Stomach (tissue), 9 donors: ENCODE results near the gene LHX1. TPM values are rescaled to one million over a fixed set of nuclear protein-coding genes. Genes with fewer than 3 reads are reported as not detected.

Experiments
- DNase-seq, 2 donors: peaks; one replicate each; pipeline versions ENCODE4 v3.0.0 to v3.0.0-alpha.2; 2013 to 2019
- H3K27ac ChIP-seq, 5 donors: fragments of 200-600 bp in 4 of 5; sonication (generic) in 4 of 5; one replicate each; pipeline ENCODE4 v1.5.1; 2013 to 2019; ENCODE audit warnings: mild to moderate bottlenecking in 1 of 5, moderate library complexity in 1 of 5
- H3K27me3 ChIP-seq, 3 donors: fragments of 200-600 bp; sonication (generic); one replicate each; pipeline ENCODE4 v1.5.1; 2017 to 2019; ENCODE audit warnings: mixed run types in 1 of 3
- H3K36me3 ChIP-seq, 4 donors: fragments of 200-600 bp; sonication (generic); 1 replicate in 3 of 4; 2 replicates in 1 of 4; pipeline ENCODE4 v1.5.1; 2016 to 2019
- H3K4me1 ChIP-seq, 4 donors: fragments of 200-600 bp; sonication (generic); one replicate each; pipeline ENCODE4 v1.5.1; 2016 to 2019
- H3K4me3 ChIP-seq, 4 donors: fragments of 200-600 bp; sonication (generic) in 3 of 4; one replicate each; pipeline ENCODE4 v1.5.1; 2016 to 2019; ENCODE audit warnings: mild to moderate bottlenecking in 1 of 4
- H3K9me3 ChIP-seq, 4 donors: fragments of 200-600 bp; sonication (generic); one replicate each; pipeline ENCODE4 v1.5.1; 2016 to 2019
- CTCF ChIP-seq, 7 experiments: fragments of 450-650 bp in 4 of 7; fragments of 200-600 bp in 3 of 7; sonication (generic) in 3 of 7; IDR thresholded peaks; one replicate each; pipeline ENCODE4 v1.5.1; 2016 to 2019; ENCODE audit warnings: antibody characterized with exemption in 7 of 7, control low read depth in 2 of 7, mild to moderate bottlenecking in 1 of 7
- EP300 ChIP-seq: sonication (generic); formaldehyde crosslinking; IDR thresholded peaks from one replicate; pipeline ENCODE4 v1.6.1; 2017; ENCODE audit warnings: antibody characterized with exemption
- POLR2A ChIP-seq, 4 donors: fragments of 450-650 bp; IDR thresholded peaks; one replicate each; pipeline ENCODE4 v1.6.1; 2016; ENCODE audit warnings: antibody characterized with exemption in 4 of 4, control low read depth in 2 of 4, mild to moderate bottlenecking in 1 of 4, moderate library complexity in 1 of 4
- POLR2AphosphoS5 ChIP-seq, 3 donors: sonication (generic); formaldehyde crosslinking; IDR thresholded peaks; one replicate each; pipeline ENCODE4 v1.6.1; 2016; ENCODE audit warnings: antibody characterized with exemption in 3 of 3
- WGBS, 5 donors: extraction: QIAGEN DNeasy Blood & Tissue Kit in 3 of 5; methylation state at CpG; one replicate each; pipeline versions ENCODE4 v1.1.5 to v1.1.7; 2013 to 2018; 5-methylcytosine and 5-hydroxymethylcytosine counted together
- intact Hi-C: fragments of 100-400 bp; cut with DNase I; formaldehyde crosslinking; loops from one replicate; pipeline ENCODE4 v1.15.1; 2023; ENCODE audit warnings: low total_unique reads
- polyA plus RNA-seq, 3 donors: library from polyadenylated mRNA; stranded (reverse); fragments of 200-250 nt; gene quantifications; one replicate each; pipeline ENCODE4 v1.2.3, GENCODE V29; 2013
- total RNA-seq, 5 donors: library from RNA; depleted of rRNA; stranded (reverse); fragments of >200 nt; gene quantifications; one replicate each; pipeline versions ENCODE4 v1.1.0 to v1.2.3, GENCODE V29; 2014 to 2016
- donor health status: healthy with polysubstance abuse.
- donor health status: Bipolar disorder and iron deficiency.
- donor health status: healthy.

LHX1 gene
- total and polyA plus RNA-seq, 8 donors = not detected

GRCh38 chr17:36975922-36976515 is 38.7 kb downstream of the LHX1 start:
- intact Hi-C loops = no loop called here
- peaks cover 5 to 28% (median 15%) of the 10 kb centered on the region in 4 donors for H3K4me1 ChIP-seq
- H3K27me3 ChIP-seq = no peaks in the 10 kb centered on the region
- no peaks in the 10 kb centered on the region for H3K9me3 ChIP-seq
- WGBS, 5 donors = 82 to 99% (median 89%) methylated on average over 1 of the region's 1 CpG
- peaks cover 0 to 3% (median 0%) of the 10 kb centered on the region in 4 donors for H3K36me3 ChIP-seq
- TF ChIP-seq EP300 (no peak), POLR2AphosphoS5 (IDR thresholded peaks at IDR 0.05) (no peak), POLR2A (IDR thresholded peaks at IDR 0.05) (no peak), CTCF (IDR thresholded peaks at IDR 0.05) (no peak)
- no peak overlapping the region for H3K27ac ChIP-seq
- DNase-seq = no peak
- no peak overlapping the region for H3K4me3 ChIP-seq

GRCh38 chr17:36977066-36977465 is 39.8 kb downstream of the LHX1 start:
- 85 to 96% (median 89%) methylated on average over 2 of the region's 2 CpGs for WGBS, 5 donors
- intact Hi-C loops = no loop called here
- H3K4me3 ChIP-seq = no peak overlapping the region

GRCh38 chr17:36977568-36977967 is 40.3 kb downstream of the LHX1 start:
- TF ChIP-seq EP300 = no peak
- TF ChIP-seq POLR2A (IDR thresholded peaks at IDR 0.05) = no peak
- TF ChIP-seq CTCF (IDR thresholded peaks at IDR 0.05) = no peak
- no peak for TF ChIP-seq POLR2AphosphoS5 (IDR thresholded peaks at IDR 0.05)
- 85 to 95% (median 88%) methylated on average over 2 of the region's 2 CpGs for WGBS, 5 donors
- no peaks in the 10 kb centered on the region for H3K27me3 ChIP-seq
- H3K27ac ChIP-seq = no peak overlapping the region
- intact Hi-C loops = no loop called here
- peaks cover 0 to 5% (median 0%) of the 10 kb centered on the region in 4 donors for H3K36me3 ChIP-seq
- no peaks in the 10 kb centered on the region for H3K9me3 ChIP-seq
- peaks cover 5 to 27% (median 15%) of the 10 kb centered on the region in 4 donors for H3K4me1 ChIP-seq
- no peak overlapping the region for H3K4me3 ChIP-seq
- no peak for DNase-seq

More at GRCh38 chr17:36977066-36977465, 39.8 kb downstream of the LHX1 start:
- Histone ChIP-seq H3K27me3 (no peaks in the 10 kb centered on the region), H3K9me3 (no peaks in the 10 kb centered on the region), H3K27ac (no peak overlapping the region), H3K4me1 (peaks cover 5 to 28% (median 15%) of the 10 kb centered on the region in 4 donors), H3K36me3 (peaks cover 0 to under 1% (median 0%) of the 10 kb centered on the region in 4 donors)
- no peak for DNase-seq
- TF ChIP-seq POLR2AphosphoS5 (IDR thresholded peaks at IDR 0.05) (no peak), CTCF (IDR thresholded peaks at IDR 0.05) (no peak), POLR2A (IDR thresholded peaks at IDR 0.05) (no peak), EP300 (no peak)

GRCh38 chr17:36978810-36979564 is 41.7 kb downstream of the LHX1 start:
- intact Hi-C loops = no loop called here
- no peaks in the 10 kb centered on the region for H3K27me3 ChIP-seq
- no peak overlapping the region for H3K27ac ChIP-seq
- peaks cover 5 to 21% (median 15%) of the 10 kb centered on the region in 4 donors for H3K4me1 ChIP-seq
- DNase-seq = no peak
- no peak for TF ChIP-seq EP300
- no peak for TF ChIP-seq POLR2AphosphoS5 (IDR thresholded peaks at IDR 0.05)
- TF ChIP-seq CTCF (IDR thresholded peaks at IDR 0.05) = no peak
- TF ChIP-seq POLR2A (IDR thresholded peaks at IDR 0.05) = no peak
- no peak overlapping the region for H3K4me3 ChIP-seq
- no peaks in the 10 kb centered on the region for H3K9me3 ChIP-seq
- 71 to 78% (median 72%) methylated on average over 11 of the region's 11 CpGs for WGBS, 5 donors
- H3K36me3 ChIP-seq = peaks cover 0 to 7% (median 0%) of the 10 kb centered on the region in 4 donors
